A673 (cell line): ENCODE data around the gene ABCB4.

Source experiments
- EZH2 ChIP-seq: fragments of 200-600 bp; sonication (generic); IDR thresholded peaks from 2 replicates; pipeline ENCODE4 v1.6.1; 2017; ENCODE audit warnings: borderline replicate concordance, low read depth, mild to moderate bottlenecking, mixed read lengths, antibody characterized with exemption, low read length; ENCODE audit not compliant: poor library complexity, severe bottlenecking
- TF ChIP-seq, protein P1 (sequence below): fragments of 300-800, 200-600 bp; sonication (generic); conservative IDR thresholded peaks from 2 replicates; pipeline ENCODE4 v1.5.1; 2017; ENCODE audit warnings: low read depth, mild to moderate bottlenecking, antibody characterized with exemption, low read length, moderate library complexity, mixed read lengths

DNA sequence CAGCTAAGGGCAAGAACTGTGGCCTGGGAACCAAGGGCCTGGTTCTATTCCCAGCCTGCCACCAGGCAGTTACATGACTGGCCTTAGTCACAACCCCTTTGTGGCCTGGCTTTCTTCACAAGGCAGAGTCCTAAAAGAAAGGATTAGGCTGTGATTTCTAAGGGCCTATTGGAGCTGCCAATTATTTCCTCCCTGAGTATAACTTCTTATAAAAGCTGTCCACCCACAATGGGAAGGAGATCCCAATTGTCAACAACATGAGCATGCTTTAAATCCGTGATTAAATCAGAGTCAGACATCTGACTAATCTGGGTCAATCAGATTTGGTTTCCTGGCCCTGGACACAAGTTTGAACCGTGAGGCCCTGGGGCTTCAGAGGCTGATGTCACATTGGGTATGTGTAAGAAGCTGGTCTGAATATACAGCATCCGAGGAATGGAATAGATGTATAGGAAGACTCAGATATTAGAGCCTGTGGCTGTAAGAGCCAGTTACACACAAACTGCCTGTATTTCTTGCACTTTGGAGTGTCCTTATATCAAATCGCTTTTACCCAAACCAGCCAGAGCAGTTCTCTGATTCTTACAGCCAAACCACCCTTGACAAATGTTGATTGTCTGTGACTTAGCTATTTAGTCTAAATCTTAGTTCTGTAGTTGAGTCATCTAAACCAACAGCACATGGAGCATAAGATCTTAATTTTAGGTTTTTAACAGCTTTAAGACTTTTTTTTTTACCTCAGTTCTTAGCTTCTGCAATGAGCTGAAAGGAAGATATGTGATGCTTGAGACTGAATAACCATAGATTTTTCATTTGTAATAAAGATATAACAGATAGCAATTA, 61.3 kb downstream of the ABCB4 start:
- no peak for TF ChIP-seq EZH2
- TF ChIP-seq, protein P1, sequence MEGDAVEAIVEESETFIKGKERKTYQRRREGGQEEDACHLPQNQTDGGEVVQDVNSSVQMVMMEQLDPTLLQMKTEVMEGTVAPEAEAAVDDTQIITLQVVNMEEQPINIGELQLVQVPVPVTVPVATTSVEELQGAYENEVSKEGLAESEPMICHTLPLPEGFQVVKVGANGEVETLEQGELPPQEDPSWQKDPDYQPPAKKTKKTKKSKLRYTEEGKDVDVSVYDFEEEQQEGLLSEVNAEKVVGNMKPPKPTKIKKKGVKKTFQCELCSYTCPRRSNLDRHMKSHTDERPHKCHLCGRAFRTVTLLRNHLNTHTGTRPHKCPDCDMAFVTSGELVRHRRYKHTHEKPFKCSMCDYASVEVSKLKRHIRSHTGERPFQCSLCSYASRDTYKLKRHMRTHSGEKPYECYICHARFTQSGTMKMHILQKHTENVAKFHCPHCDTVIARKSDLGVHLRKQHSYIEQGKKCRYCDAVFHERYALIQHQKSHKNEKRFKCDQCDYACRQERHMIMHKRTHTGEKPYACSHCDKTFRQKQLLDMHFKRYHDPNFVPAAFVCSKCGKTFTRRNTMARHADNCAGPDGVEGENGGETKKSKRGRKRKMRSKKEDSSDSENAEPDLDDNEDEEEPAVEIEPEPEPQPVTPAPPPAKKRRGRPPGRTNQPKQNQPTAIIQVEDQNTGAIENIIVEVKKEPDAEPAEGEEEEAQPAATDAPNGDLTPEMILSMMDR: no peak
